Gastroesophageal sphincter (tissue), 4 donors: Measurements from ENCODE around the gene SNX19. TPM values are rescaled to one million over a fixed set of nuclear protein-coding genes. Genes with fewer than 3 reads are reported as not detected.

Experiments
- ATAC-seq: fragments of 150-250 bp; one replicate; pipeline ENCODE4 v1.9.1; 2016; ENCODE audit warnings: mild to moderate bottlenecking, moderate library complexity
- H3K27ac ChIP-seq, 4 donors: fragments of 200-600 bp; sonication (generic) in 3 of 4; 1 replicate in 3 of 4; 2 replicates in 1 of 4; pipeline ENCODE4 v1.5.1; 2016 to 2019
- H3K27me3 ChIP-seq: fragments of 200-600 bp; sonication (generic); one replicate; pipeline ENCODE4 v1.5.1; 2019
- H3K36me3 ChIP-seq, 2 donors: fragments of 200-600 bp; sonication (generic); one replicate each; pipeline ENCODE4 v1.5.1; 2019; ENCODE audit warnings: control low read depth in 1 of 2
- H3K4me1 ChIP-seq, 3 donors: fragments of 200-600 bp; sonication (generic); 1 replicate in 2 of 3; 2 replicates in 1 of 3; pipeline ENCODE4 v1.5.1; 2016 to 2019; ENCODE audit warnings: control low read depth in 2 of 3
- H3K4me3 ChIP-seq, 2 donors: fragments of 200-600 bp; sonication (generic); one replicate each; pipeline ENCODE4 v1.5.1; 2019; ENCODE audit warnings: mild to moderate bottlenecking in 1 of 2, moderate library complexity in 1 of 2
- H3K9me3 ChIP-seq, 3 donors: fragments of 200-600 bp; sonication (generic); one replicate each; pipeline ENCODE4 v1.5.1; 2017 to 2019; ENCODE audit warnings: control low read depth in 2 of 3
- EP300 ChIP-seq: sonication (generic); formaldehyde crosslinking; IDR thresholded peaks from one replicate; pipeline ENCODE4 v1.6.1; 2017; ENCODE audit warnings: antibody characterized with exemption, mild to moderate bottlenecking
- POLR2A ChIP-seq, 2 donors: fragments of 450-650 bp; IDR thresholded peaks; one replicate each; pipeline ENCODE4 v1.6.1; 2017; ENCODE audit warnings: antibody characterized with exemption in 2 of 2, mild to moderate bottlenecking in 2 of 2, moderate library complexity in 1 of 2
- POLR2AphosphoS5 ChIP-seq: sonication (generic); formaldehyde crosslinking; IDR thresholded peaks from one replicate; pipeline ENCODE4 v1.6.1; 2017; ENCODE audit warnings: antibody characterized with exemption
- WGBS, 2 donors: methylation state at CpG; one replicate each; pipeline ENCODE4 v1.1.5; 2018; ENCODE audit warnings: low coverage in 1 of 2; 5-methylcytosine and 5-hydroxymethylcytosine counted together
- total RNA-seq, 4 donors: library from RNA; depleted of rRNA; stranded (reverse); fragments of >200 nt; gene quantifications; one replicate each; pipeline ENCODE4 v1.1.0, GENCODE V29; 2016
- TF ChIP-seq, protein P1 (sequence below), 4 experiments: fragments of 200-600 bp in 2 of 4; fragments of 450-650 bp in 2 of 4; sonication (generic) in 1 of 4; IDR thresholded peaks; one replicate each; pipeline ENCODE4 v1.5.1; 2017 to 2019; ENCODE audit warnings: antibody characterized with exemption in 4 of 4, mild to moderate bottlenecking in 2 of 4, moderate library complexity in 2 of 4

The SNX19 gene
- total RNA-seq, 4 donors from 2014 or later: 110 to 131 (median 119) TPM

DNA sequence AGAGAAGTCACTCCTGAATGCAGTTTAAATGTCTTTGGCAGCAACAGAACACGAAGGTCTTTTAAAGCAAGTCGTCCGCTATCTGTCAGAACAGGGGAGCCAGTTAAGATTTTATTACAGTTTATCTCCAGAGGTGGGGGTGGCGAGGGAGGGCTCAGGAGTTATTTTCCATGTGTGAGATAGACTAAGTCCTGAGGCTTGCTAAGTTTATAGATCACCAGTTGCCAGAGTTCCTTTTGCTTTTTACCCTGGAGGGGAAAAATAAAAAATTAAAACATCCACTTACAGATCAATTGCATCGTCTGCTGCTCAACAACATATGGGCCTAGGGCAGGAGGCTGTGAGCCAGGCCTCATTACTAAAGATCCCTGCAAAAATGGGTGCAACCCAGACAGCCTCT lies 90.7 kb downstream of the SNX19 start:
- H3K4me1 ChIP-seq: peaks cover 0 to 47% (median 14%) of the 10 kb centered on the region in 3 donors
- H3K9me3 ChIP-seq: no peaks in the 10 kb centered on the region
- WGBS, 2 donors: 78 to 84% methylated on average over 4 to 5 of the region's 5 CpGs
- no peak for ATAC-seq
- no peak overlapping the region for H3K4me3 ChIP-seq
- H3K27me3 ChIP-seq: no peaks in the 10 kb centered on the region
- no peak overlapping the region for H3K27ac ChIP-seq
- no peaks in the 10 kb centered on the region for H3K36me3 ChIP-seq
- TF ChIP-seq POLR2A (IDR thresholded peaks at IDR 0.05): no peak
- no peak for TF ChIP-seq POLR2AphosphoS5
- no peak for TF ChIP-seq EP300
- TF ChIP-seq, protein P1, sequence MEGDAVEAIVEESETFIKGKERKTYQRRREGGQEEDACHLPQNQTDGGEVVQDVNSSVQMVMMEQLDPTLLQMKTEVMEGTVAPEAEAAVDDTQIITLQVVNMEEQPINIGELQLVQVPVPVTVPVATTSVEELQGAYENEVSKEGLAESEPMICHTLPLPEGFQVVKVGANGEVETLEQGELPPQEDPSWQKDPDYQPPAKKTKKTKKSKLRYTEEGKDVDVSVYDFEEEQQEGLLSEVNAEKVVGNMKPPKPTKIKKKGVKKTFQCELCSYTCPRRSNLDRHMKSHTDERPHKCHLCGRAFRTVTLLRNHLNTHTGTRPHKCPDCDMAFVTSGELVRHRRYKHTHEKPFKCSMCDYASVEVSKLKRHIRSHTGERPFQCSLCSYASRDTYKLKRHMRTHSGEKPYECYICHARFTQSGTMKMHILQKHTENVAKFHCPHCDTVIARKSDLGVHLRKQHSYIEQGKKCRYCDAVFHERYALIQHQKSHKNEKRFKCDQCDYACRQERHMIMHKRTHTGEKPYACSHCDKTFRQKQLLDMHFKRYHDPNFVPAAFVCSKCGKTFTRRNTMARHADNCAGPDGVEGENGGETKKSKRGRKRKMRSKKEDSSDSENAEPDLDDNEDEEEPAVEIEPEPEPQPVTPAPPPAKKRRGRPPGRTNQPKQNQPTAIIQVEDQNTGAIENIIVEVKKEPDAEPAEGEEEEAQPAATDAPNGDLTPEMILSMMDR (IDR thresholded peaks at IDR 0.05): no peak
